COLO668 (cell line): Measurements from ENCODE around the gene GPC6.

Experiments used
- DNase-seq: peaks from one replicate; lab custom pipeline; 2025; ENCODE audit not compliant: unreplicated experiment; lab: John Stamatoyannopoulos, UW

Gene GPC6

DNA sequence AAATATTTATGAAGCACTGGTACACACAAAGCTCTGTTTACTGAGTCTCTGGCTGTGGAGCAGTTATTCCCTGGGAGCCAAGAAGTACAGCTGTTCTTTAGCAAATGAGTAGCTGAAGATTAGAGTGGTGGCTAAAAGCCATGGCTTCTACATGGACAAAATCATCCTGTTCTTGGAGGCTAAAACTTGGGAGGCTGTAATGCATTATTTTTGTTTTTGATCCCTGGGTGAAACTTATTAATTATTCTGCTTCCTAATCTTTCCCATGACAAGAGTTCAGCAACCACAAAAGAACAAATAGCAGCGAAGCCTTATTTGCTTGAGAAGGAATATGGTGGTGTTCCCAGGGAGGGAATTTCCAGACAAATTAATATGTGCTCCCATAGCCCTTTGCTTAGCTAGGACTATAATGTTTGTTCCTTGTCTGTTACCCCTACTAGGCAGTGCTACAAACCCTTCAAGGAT is 1143.4 kb downstream of the GPC6 start:
- no peak for DNase-seq

DNA sequence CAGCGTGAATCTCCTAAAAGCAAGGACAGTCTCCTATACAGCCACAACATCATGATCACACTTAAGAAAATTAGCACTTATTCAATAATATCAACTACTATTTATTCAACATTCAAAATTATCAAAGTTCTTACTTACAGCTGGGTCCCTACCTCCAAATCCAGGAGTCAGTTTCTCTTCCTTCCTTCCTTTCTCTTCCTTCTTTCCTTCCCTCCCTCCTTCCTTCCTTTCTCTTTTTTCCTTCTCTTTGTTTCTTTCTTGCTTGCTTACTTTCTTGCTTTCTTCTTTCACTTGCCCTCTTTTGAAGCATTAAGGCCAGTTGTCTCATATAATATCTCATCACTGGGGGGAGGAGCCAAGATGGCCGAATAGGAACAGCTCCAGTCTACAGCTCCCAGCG is 1145.2 kb downstream of the GPC6 start:
- no peak for DNase-seq

DNA sequence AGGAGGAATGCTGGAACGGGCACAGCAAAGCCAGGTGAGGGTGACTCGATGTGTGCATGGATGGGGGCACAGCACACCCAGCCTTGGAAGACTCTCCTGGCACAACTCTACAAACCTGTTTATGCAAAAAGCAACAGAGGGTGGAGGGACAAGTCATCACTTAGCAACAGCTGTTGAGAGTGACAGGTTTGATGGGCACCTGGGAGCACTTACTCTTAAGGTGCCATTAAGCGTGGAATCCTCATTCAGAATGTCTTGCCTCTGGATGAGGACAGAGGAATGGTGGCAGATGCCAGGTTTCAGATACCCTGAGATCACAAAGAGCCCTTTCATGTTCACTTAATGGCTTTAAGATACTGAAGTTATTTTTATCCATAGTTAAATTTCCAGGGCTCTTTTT is 1155.9 kb downstream of the GPC6 start:
- no peak for DNase-seq

DNA sequence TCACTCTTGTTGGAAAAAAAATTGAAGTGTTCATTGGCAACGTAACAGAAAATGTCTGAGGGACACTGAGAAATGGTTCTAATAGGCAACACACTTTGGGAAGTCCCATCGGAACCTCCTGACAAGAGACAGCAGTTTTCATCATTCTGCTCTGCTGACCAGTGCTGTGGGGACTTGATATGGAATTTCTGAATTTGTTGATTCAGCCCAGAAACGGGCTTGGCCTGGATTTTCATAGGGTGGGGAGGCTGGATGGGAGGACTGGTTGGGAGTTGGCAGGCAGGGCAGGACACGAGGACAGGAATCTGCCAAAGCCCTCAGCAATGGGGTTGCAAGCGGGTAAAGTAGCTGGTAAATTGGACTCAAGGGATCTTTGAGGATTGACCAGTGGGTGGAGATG is 1156.4 kb downstream of the GPC6 start:
- no peak for DNase-seq

- no peak for DNase-seq
Measured at GRCh38 chr13:94384231-94384905, 1157.8 kb downstream of the GPC6 start.

DNA sequence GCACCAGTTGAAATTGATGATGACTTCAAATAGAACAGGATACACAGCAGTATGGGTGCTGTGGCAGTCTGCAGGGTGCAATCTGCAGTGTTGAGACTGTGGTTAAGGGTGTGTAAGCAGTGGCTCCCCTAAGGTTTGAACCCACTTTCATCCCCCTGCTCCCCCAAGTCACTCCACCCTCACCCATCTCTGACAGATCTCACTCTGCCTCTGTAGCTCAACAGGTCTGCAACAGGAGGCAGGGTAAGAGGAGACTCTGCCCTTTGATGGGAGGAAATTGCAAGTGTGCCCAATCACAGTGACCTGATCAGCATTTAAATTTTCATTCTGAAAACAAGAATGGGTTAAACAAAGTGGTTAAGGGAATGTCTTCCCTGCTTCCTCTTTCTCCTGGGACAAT is 1160.4 kb downstream of the GPC6 start:
- no peak for DNase-seq

DNA sequence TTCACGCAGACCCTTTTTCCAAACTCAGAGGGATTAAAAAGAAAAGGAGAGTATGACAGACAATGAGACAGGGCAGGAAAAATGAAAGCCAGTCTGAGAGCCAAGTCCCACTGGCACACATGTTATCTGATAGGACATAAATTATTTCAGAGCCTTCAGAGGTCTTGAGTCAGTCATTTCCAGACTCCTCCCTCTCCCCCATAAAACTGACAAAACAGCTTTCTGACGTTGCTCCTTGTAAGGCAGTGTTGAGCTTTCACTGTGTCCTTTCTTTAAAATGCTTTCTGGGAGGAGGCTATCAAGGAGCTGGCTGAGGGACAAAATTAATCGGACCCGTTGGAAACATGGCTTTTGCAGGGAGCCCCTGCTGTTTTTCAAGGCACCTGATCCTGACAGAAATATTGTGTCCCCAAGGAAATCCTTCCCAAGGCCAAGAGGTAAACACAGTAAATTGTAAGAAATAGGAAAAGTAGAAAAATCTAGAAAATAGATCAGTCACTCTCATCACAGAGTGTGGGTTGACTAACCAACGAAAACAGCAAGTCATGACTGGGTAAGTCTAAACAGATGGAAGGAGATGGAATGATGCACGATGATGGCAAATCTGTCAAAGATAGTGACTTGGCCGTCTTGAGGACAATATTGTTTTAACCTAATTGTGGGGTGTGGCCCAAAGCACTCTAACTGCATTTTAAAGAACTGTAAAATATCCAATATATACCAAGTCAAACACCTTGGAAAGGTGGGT is 1163.2 kb downstream of the GPC6 start:
- no peak for DNase-seq

DNA sequence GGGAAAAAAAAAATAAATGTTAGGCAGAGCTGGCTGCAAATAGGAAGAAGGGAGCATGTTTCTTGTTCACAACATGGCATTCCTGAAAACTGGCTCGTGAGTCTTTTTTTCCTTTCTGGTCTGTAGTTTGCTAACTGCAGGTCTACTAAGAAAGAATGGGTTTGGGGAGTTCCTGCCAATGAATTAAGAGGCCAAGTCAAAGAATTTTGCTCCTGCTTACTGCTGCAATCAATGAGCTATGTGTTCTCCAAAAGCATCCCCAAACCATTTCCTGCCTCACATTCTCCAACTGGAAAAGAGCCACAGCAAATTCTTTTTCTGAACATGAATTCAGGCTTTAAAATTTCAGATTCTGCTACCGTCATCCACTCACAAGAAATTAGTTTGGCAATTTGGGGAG is 1164.3 kb downstream of the GPC6 start:
- DNase-seq, result no peak

DNA sequence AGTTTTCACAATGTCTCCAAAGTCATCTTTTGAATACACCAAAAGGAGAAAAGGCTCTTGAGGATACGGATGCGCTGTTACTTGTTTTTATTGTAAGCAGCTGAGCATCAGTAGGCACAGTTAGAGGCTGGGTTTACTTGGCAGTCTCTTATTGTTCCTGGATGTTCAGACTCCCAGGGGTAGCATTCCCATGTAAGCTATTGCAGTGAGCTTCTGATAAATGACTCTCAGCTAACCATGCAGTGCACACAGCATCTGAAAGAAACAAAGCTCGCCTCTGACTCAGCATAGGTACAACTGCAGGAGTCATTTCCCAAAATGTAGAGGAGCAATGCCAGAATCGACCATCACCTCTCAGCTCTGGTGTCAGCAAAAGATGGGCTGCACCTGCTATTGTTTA is 1168.1 kb downstream of the GPC6 start:
- DNase-seq, result no peak

GRCh38 chr13:94395860-94396259 is 1169.3 kb downstream of the GPC6 start:
- no peak for DNase-seq

DNA sequence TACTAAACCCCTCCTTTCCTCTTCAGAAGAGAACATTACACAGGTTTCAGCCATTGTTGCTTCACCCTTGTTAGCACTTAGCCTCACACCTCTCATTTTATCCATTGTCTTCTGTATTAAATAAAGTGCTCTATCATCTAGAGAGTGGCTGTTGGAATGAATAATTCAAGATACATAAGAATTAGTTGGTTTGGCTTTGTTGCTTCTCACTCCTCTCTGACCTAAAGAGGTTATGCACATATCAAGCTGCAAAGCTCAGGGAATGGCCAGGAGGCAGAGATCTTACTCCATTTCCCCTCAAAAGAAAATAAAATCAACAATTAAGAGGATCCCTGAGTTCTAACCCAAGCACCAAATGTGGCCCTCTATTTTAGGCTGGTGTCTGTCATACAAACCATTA is 1173.2 kb downstream of the GPC6 start:
- no peak for DNase-seq

GRCh38 chr13:94400874-94401273 is 1174.3 kb downstream of the GPC6 start:
- no peak for DNase-seq

- DNase-seq, result no peak
Measured at GRCh38 chr13:94408314-94409036, 1181.9 kb downstream of the GPC6 start.

- no peak for DNase-seq
Measured at GRCh38 chr13:94411747-94412146, 1185.1 kb downstream of the GPC6 start.

DNA sequence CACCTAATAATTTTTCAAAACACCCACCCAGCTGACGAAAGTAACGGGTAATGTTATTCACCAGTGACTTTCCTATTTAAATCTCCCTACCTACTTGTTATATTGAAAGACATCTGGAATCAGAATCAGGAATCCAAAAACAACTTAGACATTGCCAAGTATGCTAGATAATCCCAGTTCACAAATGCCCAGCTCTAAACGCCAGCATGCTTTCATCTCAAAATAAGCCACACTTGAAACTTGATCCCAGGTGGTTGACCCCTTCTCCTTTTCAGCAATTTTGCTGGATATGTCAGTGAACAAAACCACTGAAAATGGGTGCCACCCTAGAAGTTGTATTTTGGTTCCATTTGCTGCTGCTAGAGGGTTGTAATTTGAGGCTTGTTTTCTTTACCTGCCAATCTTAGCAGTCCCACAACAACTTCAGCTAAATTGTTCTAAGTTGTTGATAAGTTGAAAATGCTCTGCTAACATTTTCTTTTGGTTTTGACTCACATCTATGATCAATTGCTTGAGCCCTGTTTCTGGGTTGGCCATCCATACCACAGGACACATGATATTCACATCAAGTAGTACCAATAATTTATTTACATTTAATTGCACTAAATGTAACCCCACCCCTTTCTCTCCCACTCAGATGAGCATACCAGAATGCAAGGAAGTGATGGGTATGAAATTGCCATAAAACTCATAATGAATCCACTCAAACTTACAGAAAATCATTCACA is 1186.4 kb downstream of the GPC6 start:
- no peak for DNase-seq

- DNase-seq, result no peak
Measured at GRCh38 chr13:94413598-94413944, 1187.0 kb downstream of the GPC6 start.

DNA sequence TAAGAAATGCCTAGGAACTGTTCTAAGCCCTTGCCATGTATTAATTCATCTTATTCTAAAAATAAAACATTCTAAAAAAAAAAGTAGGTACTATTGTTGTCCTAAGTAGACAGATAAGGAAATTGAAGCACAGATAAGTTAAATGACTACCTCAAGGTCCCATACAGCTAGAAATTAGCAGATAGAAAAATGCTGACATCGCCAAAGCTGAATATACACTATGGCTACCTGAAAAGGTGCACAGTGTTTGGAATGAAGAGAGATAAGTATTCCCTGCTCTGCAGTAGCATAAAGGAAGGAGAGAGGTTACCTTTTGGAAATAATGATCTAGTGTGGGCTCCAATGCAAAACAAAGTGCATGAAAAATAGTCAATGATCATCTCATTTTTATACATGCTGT is 1187.5 kb downstream of the GPC6 start:
- no peak for DNase-seq

DNA sequence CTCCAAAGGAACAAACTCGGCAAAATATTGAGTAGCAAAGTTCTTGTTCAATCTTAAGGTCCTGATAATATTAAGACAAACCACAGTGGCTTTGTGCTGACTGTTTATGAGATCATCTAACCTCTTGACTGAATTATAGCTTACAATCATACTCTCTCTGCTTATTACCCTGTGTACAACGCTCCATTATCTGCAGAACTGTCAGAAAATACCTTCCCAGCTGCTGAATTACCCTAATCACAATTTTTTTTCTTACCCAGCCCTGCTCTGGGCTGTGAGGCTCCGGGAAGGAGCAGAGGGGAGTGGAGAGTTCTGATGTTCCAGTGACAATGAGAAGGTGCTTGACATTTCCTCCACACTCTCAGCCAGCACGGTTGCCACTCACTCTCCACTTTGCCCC is 1188.1 kb downstream of the GPC6 start:
- DNase-seq, result no peak

- DNase-seq, result no peak
Measured at GRCh38 chr13:94415500-94416237, 1189.1 kb downstream of the GPC6 start.

DNA sequence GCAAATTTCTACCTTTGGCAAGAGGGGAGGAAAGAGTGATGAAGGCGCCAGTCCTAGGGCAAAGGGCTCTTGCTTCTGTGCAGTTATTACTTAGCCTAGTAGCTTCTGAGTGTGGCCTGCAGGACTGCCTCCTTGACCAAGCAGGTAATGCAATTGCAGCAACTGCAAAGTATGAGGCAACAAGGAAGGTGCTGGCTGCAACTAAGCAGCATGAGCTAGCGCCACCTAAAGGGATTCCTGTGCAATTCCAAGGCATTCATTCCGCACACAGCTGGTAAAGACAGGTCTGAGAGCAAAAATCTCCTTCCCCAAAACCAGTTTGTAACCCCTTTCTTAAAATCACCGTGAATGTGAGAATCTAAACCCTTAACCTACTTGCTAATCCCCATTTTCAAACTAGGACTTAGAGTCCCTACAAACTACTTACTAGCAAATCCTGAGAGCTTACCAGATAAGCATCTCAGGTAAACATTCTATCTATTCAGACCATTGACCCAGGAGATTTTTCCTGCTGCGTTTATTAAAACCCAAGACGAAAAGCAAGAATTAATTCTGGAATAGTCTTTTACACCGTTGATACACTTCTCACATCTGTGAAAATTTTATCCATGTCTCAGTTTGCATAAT is 1190.0 kb downstream of the GPC6 start:
- DNase-seq, result peak; percentile 59
